GM23338 (cell line): ENCODE measurements around the gene CCDC124. TPM values are rescaled to one million over a fixed set of nuclear protein-coding genes. Genes with fewer than 3 reads are reported as not detected.
A peak's percentile ranks its signal among the peaks of the same experiment; 100 is the strongest.

Experiments used
- ATAC-seq: fragments of 200-7000 bp; cut with Tn5 transposase; 3 replicates; pipeline ENCODE4 v1.9.1; 2020
- DNase-seq: peaks from one replicate; pipeline ENCODE4 v3.0.0-alpha.2; 2015; ENCODE audit warnings: low spot score
- H2AFZ ChIP-seq: fragments of 200-600 bp; sonication (generic); 2 replicates; pipeline ENCODE4 v1.8.0; 2016; ENCODE audit warnings: antibody characterized with exemption, mild to moderate bottlenecking, moderate library complexity
- H3F3A ChIP-seq: fragments of 200-600 bp; sonication (generic); replicated peaks from 2 replicates; pipeline ENCODE4 v1.8.0; 2017; ENCODE audit warnings: antibody characterized with exemption, mixed run types, low read depth
- H3K27ac ChIP-seq: fragments of 200-600 bp; sonication (generic); 2 replicates; pipeline ENCODE4 v1.6.1; 2016; ENCODE audit warnings: low read depth
- H3K27me3 ChIP-seq: fragments of 200-600 bp; sonication (generic); 2 replicates; pipeline ENCODE4 v1.8.0; 2016; ENCODE audit warnings: mild to moderate bottlenecking, mixed run types, moderate library complexity; ENCODE audit not compliant: insufficient read depth
- H3K36me3 ChIP-seq: fragments of 200-600 bp; sonication (generic); 2 replicates; pipeline ENCODE4 v1.8.0; 2016; ENCODE audit warnings: mild to moderate bottlenecking; ENCODE audit not compliant: insufficient read depth
- H3K4me1 ChIP-seq: fragments of 200-600 bp; sonication (generic); 2 replicates; pipeline ENCODE4 v1.8.0; 2016; ENCODE audit warnings: mild to moderate bottlenecking, moderate library complexity; ENCODE audit not compliant: insufficient read depth
- H3K4me2 ChIP-seq: fragments of 200-600 bp; sonication (generic); 2 replicates; pipeline ENCODE4 v1.7.1; 2017; ENCODE audit warnings: mixed run types
- H3K4me3 ChIP-seq: fragments of 200-600 bp; sonication (generic); 2 replicates; pipeline ENCODE4 v1.6.1; 2016; ENCODE audit warnings: mixed run types
- H3K79me2 ChIP-seq: fragments of 200-600 bp; sonication (generic); replicated peaks from 2 replicates; pipeline ENCODE4 v1.8.0; 2017; ENCODE audit warnings: mild to moderate bottlenecking; ENCODE audit not compliant: insufficient read depth
- H3K9me2 ChIP-seq: fragments of 200-600 bp; sonication (generic); 2 replicates; pipeline ENCODE4 v1.8.0; 2017; ENCODE audit not compliant: insufficient read depth
- H4K20me1 ChIP-seq: fragments of 200-600 bp; sonication (generic); replicated peaks from 2 replicates; pipeline ENCODE4 v1.8.0; 2017; ENCODE audit warnings: mild to moderate bottlenecking; ENCODE audit not compliant: insufficient read depth
- H3K27ac Mint-ChIP-seq: 2 replicates; pipeline ENCODE4 v1.8.0; 2020; ENCODE audit warnings: inconsistent platforms, mild to moderate bottlenecking, moderate library complexity, mixed read lengths
- H3K27me3 Mint-ChIP-seq: 3 replicates; pipeline ENCODE4 v1.8.0; 2022; ENCODE audit warnings: low read depth, mild to moderate bottlenecking, moderate library complexity, mixed read lengths, inconsistent platforms; ENCODE audit not compliant: insufficient read depth, poor library complexity
- H3K36me3 Mint-ChIP-seq: 3 replicates; pipeline ENCODE4 v1.8.0; 2021; ENCODE audit warnings: low read depth, mild to moderate bottlenecking, inconsistent platforms, moderate library complexity, mixed read lengths
- H3K4me1 Mint-ChIP-seq: 3 replicates; pipeline ENCODE4 v1.8.0; 2020; ENCODE audit warnings: mild to moderate bottlenecking, inconsistent platforms, mixed read lengths
- H3K4me3 Mint-ChIP-seq: 3 replicates; pipeline ENCODE4 v1.8.0; 2021; ENCODE audit warnings: moderate library complexity, mild to moderate bottlenecking, inconsistent platforms, mixed read lengths
- H3K9me3 Mint-ChIP-seq: 3 replicates; pipeline ENCODE4 v1.8.0; 2020; ENCODE audit warnings: moderate library complexity, mild to moderate bottlenecking, inconsistent platforms, mixed read lengths
- CREB1 ChIP-seq: fragments of 250-450 bp; sonication (Bioruptor Pico); IDR thresholded peaks from 2 replicates; pipeline ENCODE4 v1.5.0; 2020; ENCODE audit warnings: low read depth, mild to moderate bottlenecking, moderate library complexity
- CTCF ChIP-seq, 2 experiments: fragments of 200-600 bp in 1 of 2; sonication (generic) in 1 of 2; conservative IDR thresholded peaks; 2 replicates each; pipeline versions ENCODE4 v1.5.1 to v1.6.1; 2016 to 2017; ENCODE audit warnings: antibody characterized with exemption in 2 of 2, low read depth in 2 of 2, mild to moderate bottlenecking in 2 of 2, moderate library complexity in 1 of 2
- EZH2 ChIP-seq: fragments of 200-600 bp; sonication (generic); IDR thresholded peaks from one replicate; pipeline ENCODE4 v1.8.0; 2017; ENCODE audit warnings: antibody characterized with exemption, mild to moderate bottlenecking, low read depth; ENCODE audit not compliant: unreplicated experiment
- EZH2phosphoT487 ChIP-seq: fragments of 200-600 bp; sonication (generic); IDR thresholded peaks from one replicate; pipeline ENCODE4 v1.8.1; 2018; ENCODE audit warnings: antibody characterized with exemption; ENCODE audit not compliant: unreplicated experiment
- NANOG ChIP-seq: IDR thresholded peaks from 2 replicates; pipeline ENCODE4 v1.6.1; 2016; ENCODE audit warnings: antibody characterized with exemption, borderline replicate concordance
- STAT1 ChIP-seq: IDR thresholded peaks from one replicate; pipeline ENCODE4 v1.6.1; 2016; ENCODE audit warnings: antibody characterized with exemption; ENCODE audit not compliant: unreplicated experiment
- ZNF331 ChIP-seq: fragments of 250-450 bp; sonication (Bioruptor Pico); IDR thresholded peaks from 2 replicates; pipeline ENCODE4 v1.5.0; 2020; ENCODE audit warnings: low read depth, mild to moderate bottlenecking, moderate library complexity
- polyA plus RNA-seq: library from polyadenylated mRNA; unstranded; fragments of >200 nt; fragmentation: Nextera tagmentation; extraction: Ambion mirVana; gene quantifications from 2 replicates; pipeline ENCODE4 v1.2.1, GENCODE V29; 2016
- total RNA-seq: library from RNA; depleted of rRNA; stranded (reverse); fragments of >200 nt; shearing (Covaris generic); gene quantifications from 2 replicates; pipeline ENCODE4 v1.2.3, GENCODE V29; 2014
- TF ChIP-seq, protein P1 (sequence below): IDR thresholded peaks from one replicate; pipeline ENCODE4 v1.6.1; 2018; ENCODE audit warnings: antibody characterized with exemption; ENCODE audit not compliant: unreplicated experiment
- TF ChIP-seq, protein P2 (sequence below): IDR thresholded peaks from 2 replicates; pipeline ENCODE4 v1.6.1; 2016; ENCODE audit warnings: antibody characterized with exemption

Gene CCDC124
- total and polyA plus RNA-seq, 2 experiments from 2014 or later: 56.0 to 182 TPM

- TF ChIP-seq ZNF331 (CRISPR knock-in tag): no peak
- TF ChIP-seq, protein P1, sequence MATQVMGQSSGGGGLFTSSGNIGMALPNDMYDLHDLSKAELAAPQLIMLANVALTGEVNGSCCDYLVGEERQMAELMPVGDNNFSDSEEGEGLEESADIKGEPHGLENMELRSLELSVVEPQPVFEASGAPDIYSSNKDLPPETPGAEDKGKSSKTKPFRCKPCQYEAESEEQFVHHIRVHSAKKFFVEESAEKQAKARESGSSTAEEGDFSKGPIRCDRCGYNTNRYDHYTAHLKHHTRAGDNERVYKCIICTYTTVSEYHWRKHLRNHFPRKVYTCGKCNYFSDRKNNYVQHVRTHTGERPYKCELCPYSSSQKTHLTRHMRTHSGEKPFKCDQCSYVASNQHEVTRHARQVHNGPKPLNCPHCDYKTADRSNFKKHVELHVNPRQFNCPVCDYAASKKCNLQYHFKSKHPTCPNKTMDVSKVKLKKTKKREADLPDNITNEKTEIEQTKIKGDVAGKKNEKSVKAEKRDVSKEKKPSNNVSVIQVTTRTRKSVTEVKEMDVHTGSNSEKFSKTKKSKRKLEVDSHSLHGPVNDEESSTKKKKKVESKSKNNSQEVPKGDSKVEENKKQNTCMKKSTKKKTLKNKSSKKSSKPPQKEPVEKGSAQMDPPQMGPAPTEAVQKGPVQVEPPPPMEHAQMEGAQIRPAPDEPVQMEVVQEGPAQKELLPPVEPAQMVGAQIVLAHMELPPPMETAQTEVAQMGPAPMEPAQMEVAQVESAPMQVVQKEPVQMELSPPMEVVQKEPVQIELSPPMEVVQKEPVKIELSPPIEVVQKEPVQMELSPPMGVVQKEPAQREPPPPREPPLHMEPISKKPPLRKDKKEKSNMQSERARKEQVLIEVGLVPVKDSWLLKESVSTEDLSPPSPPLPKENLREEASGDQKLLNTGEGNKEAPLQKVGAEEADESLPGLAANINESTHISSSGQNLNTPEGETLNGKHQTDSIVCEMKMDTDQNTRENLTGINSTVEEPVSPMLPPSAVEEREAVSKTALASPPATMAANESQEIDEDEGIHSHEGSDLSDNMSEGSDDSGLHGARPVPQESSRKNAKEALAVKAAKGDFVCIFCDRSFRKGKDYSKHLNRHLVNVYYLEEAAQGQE: no peak
- no peak for TF ChIP-seq CTCF (conservative IDR thresholded peaks at IDR 0.05; ENCODE audit: low read depth in 2 of 2)
Observed at GRCh38 chr19:17948514-17948900, 15.7 kb downstream of the CCDC124 start (continued).

DNA sequence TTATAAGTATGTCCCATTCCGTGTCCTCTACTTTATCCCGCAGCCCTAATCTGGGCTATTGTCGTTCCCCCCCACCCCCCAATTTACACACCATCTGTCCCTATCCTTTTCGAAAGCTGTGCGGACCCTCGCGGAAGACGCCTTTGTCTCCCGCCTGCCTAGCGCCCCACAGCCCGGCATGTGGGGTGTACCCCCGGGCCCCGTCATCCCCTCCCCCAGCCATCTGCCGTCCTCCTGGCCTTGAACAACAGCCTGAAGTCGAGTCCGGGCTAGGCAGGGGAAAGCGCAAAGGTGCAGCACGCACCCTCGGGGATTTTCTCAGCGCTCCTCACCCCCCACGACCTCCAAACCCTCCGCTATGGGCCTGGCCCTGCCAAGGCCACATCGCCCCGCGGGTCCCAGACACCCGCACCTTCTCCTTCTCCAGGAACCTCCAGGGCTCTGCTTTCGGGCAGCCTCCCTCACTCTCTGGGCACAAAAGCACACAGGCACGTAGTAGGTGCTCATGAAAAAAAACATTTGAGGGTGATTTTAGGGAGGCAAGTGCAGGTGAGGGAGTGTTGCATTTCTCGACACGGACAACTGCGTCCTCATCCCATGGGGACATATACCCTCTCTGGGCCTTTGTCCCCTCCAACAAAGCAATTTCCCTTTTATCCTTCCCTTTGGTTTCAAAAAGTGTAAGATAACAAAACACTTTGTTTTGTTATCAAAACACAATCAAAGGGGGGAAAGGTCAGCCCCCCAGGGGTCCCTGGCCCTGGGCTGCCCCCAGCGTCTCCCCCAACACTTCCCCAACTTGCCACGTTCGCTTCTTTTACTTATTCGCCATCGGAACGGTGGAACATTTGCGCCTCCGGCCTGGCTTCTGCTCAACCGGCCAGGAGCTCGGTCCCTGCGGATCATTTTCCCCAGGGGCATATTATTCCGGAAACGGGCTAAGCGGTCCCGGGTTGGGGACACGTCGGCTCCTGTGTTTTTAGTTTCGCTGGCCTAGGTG lies 16.4 kb downstream of the CCDC124 start:
- Mint-ChIP-seq H3K27me3 (peaks cover 73% of the 10 kb centered on the region), H3K4me1 (peaks cover 37% of the 10 kb centered on the region), H3K36me3 (no peaks in the 10 kb centered on the region; the same call in 2 of the 3 replicates), H3K9me3 (no peaks in the 10 kb centered on the region), H3K4me3 (peak overlapping the region; percentile 76), H3K27ac (no peak overlapping the region; the same call in 1 of the 2 replicates)
- H3K36me3 ChIP-seq: no peaks in the 10 kb centered on the region
- no peaks in the 10 kb centered on the region for H4K20me1 ChIP-seq
- TF ChIP-seq EZH2phosphoT487 (no peak), ZNF331 (CRISPR knock-in tag) (no peak), STAT1 (no peak), EZH2 (peak; percentile 51), NANOG (no peak), CREB1 (CRISPR knock-in tag) (no peak)
- TF ChIP-seq, protein P2, sequence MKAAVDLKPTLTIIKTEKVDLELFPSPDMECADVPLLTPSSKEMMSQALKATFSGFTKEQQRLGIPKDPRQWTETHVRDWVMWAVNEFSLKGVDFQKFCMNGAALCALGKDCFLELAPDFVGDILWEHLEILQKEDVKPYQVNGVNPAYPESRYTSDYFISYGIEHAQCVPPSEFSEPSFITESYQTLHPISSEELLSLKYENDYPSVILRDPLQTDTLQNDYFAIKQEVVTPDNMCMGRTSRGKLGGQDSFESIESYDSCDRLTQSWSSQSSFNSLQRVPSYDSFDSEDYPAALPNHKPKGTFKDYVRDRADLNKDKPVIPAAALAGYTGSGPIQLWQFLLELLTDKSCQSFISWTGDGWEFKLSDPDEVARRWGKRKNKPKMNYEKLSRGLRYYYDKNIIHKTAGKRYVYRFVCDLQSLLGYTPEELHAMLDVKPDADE: no peak
- no peak overlapping the region for H3K27ac ChIP-seq
- no peak for DNase-seq
- H2AFZ ChIP-seq: no peak overlapping the region
- peaks cover 22% of the 10 kb centered on the region for H3F3A ChIP-seq
- H3K4me2 ChIP-seq: peak overlapping the region; percentile 94
- peaks cover 35% of the 10 kb centered on the region; the same call in 1 of the 2 replicates for H3K4me1 ChIP-seq
- peak; percentile 1 for ATAC-seq
- H3K27me3 ChIP-seq: peaks cover 57% of the 10 kb centered on the region
- peak overlapping the region; percentile 72 for H3K4me3 ChIP-seq
- H3K79me2 ChIP-seq: no peaks in the 10 kb centered on the region
- H3K9me2 ChIP-seq: no peaks in the 10 kb centered on the region
